ENCODE results near the gene MYPOP.

MYPOP gene

DNA sequence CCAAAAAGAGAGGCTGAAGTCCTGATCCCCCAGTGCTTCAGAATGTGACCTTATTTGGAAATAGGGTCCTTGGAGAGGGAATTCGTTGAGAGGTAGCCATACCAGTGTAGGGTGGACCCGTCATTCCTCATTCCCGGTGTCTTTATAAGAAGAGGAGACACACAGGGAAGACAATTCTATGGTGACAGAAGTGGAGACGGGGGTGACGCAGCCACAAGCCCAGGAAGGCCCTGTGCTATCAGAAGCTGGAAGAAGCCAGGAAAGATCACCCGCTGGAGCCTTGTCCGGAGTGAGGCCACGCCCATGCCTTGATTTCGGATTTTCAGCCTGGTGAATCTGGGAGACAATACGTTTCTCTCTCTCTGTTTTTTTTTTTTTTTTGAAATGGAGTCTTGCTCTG lies 2.6 kb upstream of the MYPOP start:
- no peak for DNase-seq (ENCODE audit: low read depth)
- TF ChIP-seq, protein P1, sequence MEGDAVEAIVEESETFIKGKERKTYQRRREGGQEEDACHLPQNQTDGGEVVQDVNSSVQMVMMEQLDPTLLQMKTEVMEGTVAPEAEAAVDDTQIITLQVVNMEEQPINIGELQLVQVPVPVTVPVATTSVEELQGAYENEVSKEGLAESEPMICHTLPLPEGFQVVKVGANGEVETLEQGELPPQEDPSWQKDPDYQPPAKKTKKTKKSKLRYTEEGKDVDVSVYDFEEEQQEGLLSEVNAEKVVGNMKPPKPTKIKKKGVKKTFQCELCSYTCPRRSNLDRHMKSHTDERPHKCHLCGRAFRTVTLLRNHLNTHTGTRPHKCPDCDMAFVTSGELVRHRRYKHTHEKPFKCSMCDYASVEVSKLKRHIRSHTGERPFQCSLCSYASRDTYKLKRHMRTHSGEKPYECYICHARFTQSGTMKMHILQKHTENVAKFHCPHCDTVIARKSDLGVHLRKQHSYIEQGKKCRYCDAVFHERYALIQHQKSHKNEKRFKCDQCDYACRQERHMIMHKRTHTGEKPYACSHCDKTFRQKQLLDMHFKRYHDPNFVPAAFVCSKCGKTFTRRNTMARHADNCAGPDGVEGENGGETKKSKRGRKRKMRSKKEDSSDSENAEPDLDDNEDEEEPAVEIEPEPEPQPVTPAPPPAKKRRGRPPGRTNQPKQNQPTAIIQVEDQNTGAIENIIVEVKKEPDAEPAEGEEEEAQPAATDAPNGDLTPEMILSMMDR (IDR thresholded peaks at IDR 0.05; ENCODE audit: low read depth, low read length): no peak
- H3K4me3 ChIP-seq (ENCODE audit: low read depth, low read length): no peak overlapping the region

DNA sequence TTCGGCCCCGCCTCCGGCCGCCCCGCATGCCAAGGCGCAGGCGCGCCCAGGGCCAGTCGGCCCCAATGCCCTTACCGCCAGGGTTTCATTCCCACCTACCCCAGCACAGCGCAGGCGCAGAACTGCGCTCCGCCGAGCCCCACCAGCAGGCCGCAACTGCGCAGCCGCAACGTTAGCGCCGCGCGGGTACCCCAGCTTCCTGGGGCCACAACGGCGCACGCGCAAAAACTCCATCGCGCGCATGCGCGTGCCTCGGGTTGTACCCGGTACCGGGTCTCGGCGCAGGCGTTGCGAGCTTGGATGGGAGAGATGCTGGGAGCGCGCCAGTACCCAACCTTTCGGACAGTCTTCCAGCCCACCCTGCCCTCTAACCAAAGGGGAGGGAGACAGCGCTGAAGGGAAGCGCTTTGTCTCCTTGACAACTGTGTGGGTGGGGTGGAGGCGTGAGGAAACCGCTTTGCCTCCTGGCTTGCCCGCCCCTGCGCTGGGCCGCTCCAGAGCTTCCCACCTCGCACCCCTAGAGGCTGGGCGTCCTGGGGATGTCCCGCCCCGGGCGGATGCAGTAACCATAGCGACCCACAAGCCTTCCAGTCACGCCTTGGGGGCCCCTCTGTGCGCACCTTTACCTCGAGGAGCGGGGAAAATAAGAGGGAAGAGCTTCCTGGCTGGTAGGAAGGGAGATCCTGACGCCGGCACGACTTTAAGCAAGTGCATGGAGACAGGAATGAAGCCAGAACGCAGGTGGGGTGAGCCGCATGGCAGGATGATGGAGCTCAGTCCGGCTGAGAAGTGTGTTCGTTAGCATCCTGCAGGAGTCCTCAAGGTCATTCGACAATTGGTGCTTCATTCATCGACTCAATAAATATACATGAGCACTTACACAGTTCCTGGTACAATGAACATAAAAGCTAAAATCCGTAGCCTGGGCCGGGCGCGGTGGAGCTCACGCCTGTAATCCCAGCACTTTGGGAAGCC lies 525 bp upstream of the MYPOP start:
- peak; percentile 99 for DNase-seq (ENCODE audit: low read depth)
- peak; percentile 44; the same call in 1 of the 2 replicates for TF ChIP-seq MYC (IDR thresholded peaks at IDR 0.05; ENCODE audit: low read depth, low read length)
- TF ChIP-seq POLR2A (IDR thresholded peaks at IDR 0.05; ENCODE audit: extremely low read depth, insufficient read length): peak; percentile 95
- TF ChIP-seq, protein P1 (IDR thresholded peaks at IDR 0.05; ENCODE audit: low read depth, low read length): peak; percentile 3
- TF ChIP-seq, protein P2, sequence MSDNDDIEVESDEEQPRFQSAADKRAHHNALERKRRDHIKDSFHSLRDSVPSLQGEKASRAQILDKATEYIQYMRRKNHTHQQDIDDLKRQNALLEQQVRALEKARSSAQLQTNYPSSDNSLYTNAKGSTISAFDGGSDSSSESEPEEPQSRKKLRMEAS (IDR thresholded peaks at IDR 0.05; ENCODE audit: low read depth, low read length): peak; percentile 64; the same call in 1 of the 2 replicates
- H3K4me3 ChIP-seq (ENCODE audit: low read depth, low read length): peak overlapping the region; percentile 93

DNA sequence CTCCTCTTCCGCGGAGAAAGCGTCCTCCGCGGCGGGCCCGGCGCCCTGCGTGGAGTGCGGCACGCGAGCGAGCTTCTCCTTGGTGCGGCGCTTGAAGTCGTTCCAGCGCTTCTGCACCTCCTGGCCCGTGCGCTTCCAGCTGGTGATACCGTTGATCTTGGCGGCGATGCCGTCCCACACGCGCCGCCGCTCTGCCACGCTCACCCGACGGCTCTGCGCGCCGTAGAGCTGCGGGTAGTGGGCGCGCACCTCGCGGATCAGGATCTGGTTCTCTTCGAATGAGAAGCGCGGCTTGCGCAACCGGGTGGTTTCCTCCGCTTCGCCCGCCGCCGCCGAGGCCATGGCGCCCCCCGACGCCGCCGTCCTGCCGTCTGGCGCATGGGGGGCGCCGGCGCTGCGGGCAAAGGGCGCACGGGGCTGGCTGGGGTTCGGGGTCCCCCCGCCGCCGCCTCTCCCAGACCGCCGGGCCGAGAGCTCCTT lies 941 bp downstream of the MYPOP start:
- peak overlapping the region; percentile 93 for H3K4me3 ChIP-seq (ENCODE audit: low read depth, low read length)
- peak; percentile 92 for DNase-seq (ENCODE audit: low read depth)
- TF ChIP-seq MYC (IDR thresholded peaks at IDR 0.05; ENCODE audit: low read depth, low read length) (peak; percentile 79), POLR2A (IDR thresholded peaks at IDR 0.05; ENCODE audit: extremely low read depth, insufficient read length) (peak; percentile 11)
- TF ChIP-seq, protein P1 (IDR thresholded peaks at IDR 0.05; ENCODE audit: low read depth, low read length): no peak
- TF ChIP-seq, protein P2 (IDR thresholded peaks at IDR 0.05; ENCODE audit: low read depth, low read length): peak; percentile 69

DNA sequence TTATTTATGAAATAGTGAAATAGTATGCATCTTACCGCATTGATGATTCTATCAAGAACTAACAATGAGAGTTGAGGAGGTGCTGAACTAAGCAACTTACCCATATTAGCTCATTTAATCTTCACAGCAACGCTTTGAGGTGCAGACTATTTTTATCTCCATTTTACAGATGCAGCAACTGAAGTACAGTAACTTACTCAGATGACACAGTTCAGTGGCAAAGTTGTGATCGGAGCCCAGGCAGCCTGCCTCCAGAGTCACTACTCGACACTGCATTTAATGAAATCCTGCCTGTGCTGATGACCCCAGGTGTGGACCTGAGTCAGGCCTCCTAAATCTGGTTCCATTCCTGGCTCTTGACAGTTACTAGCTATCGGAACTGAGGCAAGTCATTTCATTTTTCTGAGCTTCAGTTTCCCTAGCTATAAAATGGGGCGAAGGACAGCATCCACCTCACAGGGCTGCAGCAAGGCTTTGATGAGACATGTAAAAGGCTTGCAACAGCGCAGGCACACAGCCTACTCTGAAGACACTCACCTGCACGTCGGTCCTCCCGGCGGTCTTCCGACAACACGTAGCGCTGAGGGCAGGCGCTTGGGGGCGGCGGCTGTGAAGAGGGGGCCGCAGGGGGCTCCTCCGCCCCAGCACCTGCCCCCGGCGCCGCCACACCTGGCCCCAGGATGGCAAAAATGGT lies 1.5 kb downstream of the MYPOP start:
- H3K4me3 ChIP-seq (ENCODE audit: low read depth, low read length): peak overlapping the region; percentile 51
- TF ChIP-seq MYC (IDR thresholded peaks at IDR 0.05; ENCODE audit: low read depth, low read length) (no peak), POLR2A (IDR thresholded peaks at IDR 0.05; ENCODE audit: extremely low read depth, insufficient read length) (no peak)
- TF ChIP-seq, protein P2 (IDR thresholded peaks at IDR 0.05; ENCODE audit: low read depth, low read length): no peak
- TF ChIP-seq, protein P1 (IDR thresholded peaks at IDR 0.05; ENCODE audit: low read depth, low read length): no peak
- DNase-seq (ENCODE audit: low read depth): no peak

DNA sequence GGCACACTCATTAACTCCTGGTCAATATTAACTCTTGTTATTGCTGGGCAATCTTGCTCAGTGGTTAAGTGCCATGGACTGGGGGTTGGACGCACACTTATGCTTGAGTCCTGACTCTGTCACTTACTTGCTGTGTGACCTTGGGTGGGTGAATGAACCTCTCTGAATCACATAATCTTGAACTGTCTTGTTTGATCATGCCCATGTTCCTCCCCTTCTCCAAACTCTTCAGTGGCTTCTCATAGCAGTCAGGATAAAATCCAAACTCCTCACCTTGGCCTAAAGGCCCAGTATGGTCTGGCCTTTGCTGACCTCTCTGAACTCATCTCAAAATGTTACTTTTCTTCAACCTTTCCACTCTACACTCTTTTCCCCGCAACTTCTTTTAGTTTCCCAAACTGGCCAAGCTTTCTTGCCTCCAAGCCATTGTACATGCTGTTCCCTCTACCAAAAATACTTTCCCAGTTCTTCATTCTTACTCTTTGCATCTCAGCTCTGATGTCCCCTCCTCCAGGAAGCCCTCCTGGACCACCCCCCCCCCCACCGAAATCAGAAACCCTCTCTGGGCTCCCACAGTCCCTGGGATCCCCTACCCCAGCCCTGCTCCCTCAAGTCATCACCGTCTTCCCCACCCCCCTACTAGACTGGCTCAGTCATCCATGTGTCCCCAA lies 2.4 kb downstream of the MYPOP start:
- peak overlapping the region; percentile 51 for H3K4me3 ChIP-seq (ENCODE audit: low read depth, low read length)
- TF ChIP-seq MYC (IDR thresholded peaks at IDR 0.05; ENCODE audit: low read depth, low read length): no peak
- TF ChIP-seq, protein P1 (IDR thresholded peaks at IDR 0.05; ENCODE audit: low read depth, low read length): no peak
- TF ChIP-seq, protein P2 (IDR thresholded peaks at IDR 0.05; ENCODE audit: low read depth, low read length): no peak
- TF ChIP-seq POLR2A (IDR thresholded peaks at IDR 0.05; ENCODE audit: extremely low read depth, insufficient read length): no peak
- no peak for DNase-seq (ENCODE audit: low read depth)

All from NB4 (cell line).